Mesenchymal stem cell (in vitro differentiated cells and primary cell): ENCODE data around the gene CYP46A1.

Experiments used
- DNase-seq: peaks from one replicate; pipeline ENCODE4 v3.0.0-alpha.2; 2013
- H2AFZ ChIP-seq: one replicate; pipeline ENCODE4 v1.6.1; 2013; ENCODE audit warnings: low read depth, mild to moderate bottlenecking, control low read depth, inconsistent platforms, low read length, moderate library complexity
- H2AK5ac ChIP-seq: 2 replicates; pipeline ENCODE4 v1.6.1; 2013; ENCODE audit warnings: low read length, moderate library complexity, mild to moderate bottlenecking, inconsistent platforms; ENCODE audit not compliant: severe bottlenecking
- H2BK120ac ChIP-seq: one replicate; pipeline ENCODE4 v1.6.1; 2013; ENCODE audit warnings: low read depth, mild to moderate bottlenecking, inconsistent platforms, low read length, moderate library complexity
- H2BK12ac ChIP-seq, 2 experiments: one replicate each; pipeline ENCODE4 v1.6.1; 2013; ENCODE audit warnings: inconsistent platforms in 2 of 2, low read length in 2 of 2, mild to moderate bottlenecking in 2 of 2, moderate library complexity in 2 of 2, control low read depth in 1 of 2
- H2BK15ac ChIP-seq: one replicate; pipeline ENCODE4 v1.6.1; 2013; ENCODE audit warnings: mild to moderate bottlenecking, low read depth, inconsistent platforms; ENCODE audit not compliant: poor library complexity, severe bottlenecking
- H2BK5ac ChIP-seq: 2 replicates; pipeline ENCODE4 v1.6.1; 2013; ENCODE audit warnings: low read depth, mild to moderate bottlenecking, low read length, control low read depth, inconsistent platforms; ENCODE audit not compliant: poor library complexity, severe bottlenecking
- H3K14ac ChIP-seq, 2 experiments: one replicate each; pipeline ENCODE4 v1.6.1; 2013; ENCODE audit warnings: inconsistent platforms in 2 of 2, low read length in 2 of 2, control low read depth in 1 of 2, mild to moderate bottlenecking in 1 of 2, moderate library complexity in 1 of 2
- H3K18ac ChIP-seq, 2 experiments: one replicate each; pipeline ENCODE4 v1.6.1; 2013; ENCODE audit warnings: inconsistent platforms in 2 of 2, low read length in 2 of 2, control low read depth in 1 of 2, low read depth in 1 of 2, mild to moderate bottlenecking in 1 of 2
- H3K23ac ChIP-seq, 2 experiments: one replicate each; pipeline ENCODE4 v1.6.1; 2013; ENCODE audit warnings: inconsistent platforms in 2 of 2, low read length in 2 of 2, mild to moderate bottlenecking in 2 of 2, moderate library complexity in 2 of 2, control low read depth in 1 of 2
- H3K27ac ChIP-seq: 2 replicates; pipeline ENCODE4 v1.5.1; 2013; ENCODE audit warnings: mild to moderate bottlenecking, moderate library complexity, low read length, control low read depth, inconsistent platforms; ENCODE audit not compliant: poor library complexity, severe bottlenecking
- H3K27me3 ChIP-seq, 2 experiments: 2 replicates each; pipeline versions ENCODE4 v1.6.1 to v1.7.0; 2013; ENCODE audit warnings: low read length in 2 of 2, mild to moderate bottlenecking in 2 of 2, moderate library complexity in 2 of 2, control low read depth in 1 of 2, inconsistent platforms in 1 of 2; ENCODE audit not compliant: control insufficient read depth in 1 of 2, insufficient read depth in 1 of 2
- H3K36me3 ChIP-seq, 2 experiments: 2 replicates each; pipeline versions ENCODE4 v1.6.1 to v1.7.0; 2013; ENCODE audit warnings: low read length in 2 of 2, control low read depth in 1 of 2, inconsistent platforms in 1 of 2, low read depth in 1 of 2, mild to moderate bottlenecking in 1 of 2; ENCODE audit not compliant: insufficient read depth in 2 of 2, control insufficient read depth in 1 of 2
- H3K4ac ChIP-seq, 2 experiments: one replicate each; pipeline ENCODE4 v1.6.1; 2013; ENCODE audit warnings: inconsistent platforms in 2 of 2, low read length in 2 of 2, mild to moderate bottlenecking in 2 of 2, moderate library complexity in 2 of 2, control low read depth in 1 of 2, low read depth in 1 of 2
- H3K4me1 ChIP-seq: 2 replicates; pipeline ENCODE4 v1.6.1; 2013; ENCODE audit warnings: low read depth, low read length, control low read depth; ENCODE audit not compliant: control insufficient read depth, insufficient read depth
- H3K4me2 ChIP-seq: 2 replicates; pipeline ENCODE4 v1.6.1; 2013; ENCODE audit warnings: low read length, mild to moderate bottlenecking, inconsistent platforms; ENCODE audit not compliant: poor library complexity, severe bottlenecking
- H3K4me3 ChIP-seq, 2 experiments: 2 replicates each; pipeline versions ENCODE4 v1.5.1 to v1.7.0; 2013; ENCODE audit warnings: low read length in 2 of 2, mild to moderate bottlenecking in 2 of 2, control low read depth in 1 of 2, low read depth in 1 of 2; ENCODE audit not compliant: insufficient read depth in 1 of 2
- H3K79me1 ChIP-seq: replicated peaks from 2 replicates; pipeline ENCODE4 v1.6.1; 2013; ENCODE audit warnings: mild to moderate bottlenecking, control low read depth, low read length, inconsistent platforms; ENCODE audit not compliant: poor library complexity, severe bottlenecking
- H3K9ac ChIP-seq: 2 replicates; pipeline ENCODE4 v1.7.0; 2013; ENCODE audit warnings: mild to moderate bottlenecking, low read length, moderate library complexity
- H3K9me3 ChIP-seq: 2 replicates; pipeline ENCODE4 v1.7.0; 2013; ENCODE audit warnings: mild to moderate bottlenecking, low read length; ENCODE audit not compliant: control insufficient read depth
- H4K8ac ChIP-seq: one replicate; pipeline ENCODE4 v1.6.1; 2013; ENCODE audit warnings: inconsistent platforms, mild to moderate bottlenecking, low read length, moderate library complexity
- H4K91ac ChIP-seq: one replicate; pipeline ENCODE4 v1.6.1; 2013; ENCODE audit warnings: mild to moderate bottlenecking, low read length, inconsistent platforms
- WGBS: methylation state at CpG from one replicate; pipeline ENCODE4 v1.1.7; 2013; ENCODE audit warnings: mixed read lengths; 5-methylcytosine and 5-hydroxymethylcytosine counted together

The CYP46A1 gene

DNA sequence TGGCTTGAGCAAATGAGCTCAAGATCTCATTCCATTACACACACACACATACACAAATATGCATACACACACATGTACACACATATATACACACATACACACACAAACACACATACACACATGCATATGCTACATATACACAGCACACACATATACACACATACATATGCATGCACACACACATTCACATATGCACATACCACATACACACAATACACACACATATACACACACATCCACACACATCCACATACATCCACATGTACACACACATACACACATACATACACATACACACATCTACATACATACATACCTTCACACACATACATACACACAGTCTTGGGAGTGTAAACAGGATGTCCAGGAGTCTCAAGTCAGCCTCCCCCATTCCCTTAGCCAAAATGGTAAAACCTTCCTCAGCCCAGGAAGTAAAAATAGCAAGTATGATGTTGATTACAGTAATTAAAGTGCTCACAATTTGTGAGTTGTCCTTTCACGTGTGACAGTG is 26.4 kb upstream of the CYP46A1 start:
- peaks cover 0 to 6% of the 10 kb centered on the region in 2 experiments for H3K36me3 ChIP-seq

DNA sequence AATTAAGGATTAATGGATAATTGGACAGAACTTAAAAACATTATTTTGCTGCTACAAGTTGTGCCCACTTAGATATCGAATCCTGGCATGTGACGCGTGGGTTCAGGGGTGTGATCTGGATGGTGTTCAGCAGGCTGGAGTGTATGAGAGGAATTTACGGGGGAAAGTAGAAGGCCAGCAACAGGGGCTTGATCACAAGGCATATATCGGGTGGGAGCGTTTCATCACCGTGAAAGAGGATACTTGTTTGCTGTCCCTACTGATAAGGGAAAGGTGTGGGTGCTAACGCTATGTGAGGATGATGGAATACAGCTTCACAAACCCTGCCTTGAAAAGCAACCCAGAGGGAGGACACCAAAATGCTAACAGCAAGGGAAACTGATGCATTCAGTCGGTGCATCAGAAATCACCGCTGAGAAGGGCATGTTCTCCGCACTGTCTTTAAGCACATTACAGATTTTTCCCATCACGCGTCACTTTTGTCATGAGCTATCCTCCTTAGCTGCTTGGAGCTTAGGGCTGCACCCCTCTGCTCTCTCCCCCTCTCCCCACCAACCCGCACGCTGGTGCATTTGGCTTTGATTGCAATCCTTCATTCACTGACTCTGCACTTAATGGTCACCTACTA is 25.8 kb upstream of the CYP46A1 start:
- no peaks in the 10 kb centered on the region for H3K9me3 ChIP-seq
- no peak overlapping the region for H3K14ac ChIP-seq
- no peak overlapping the region for H3K23ac ChIP-seq
- H2BK15ac ChIP-seq: no peak overlapping the region
- no peak overlapping the region for H3K9ac ChIP-seq
- no peak overlapping the region for H2BK12ac ChIP-seq
- DNase-seq: no peak
- H3K4me1 ChIP-seq: peaks cover 12% of the 10 kb centered on the region
- no peak overlapping the region for H3K4ac ChIP-seq
- no peak overlapping the region for H4K8ac ChIP-seq
- no peak overlapping the region for H3K4me2 ChIP-seq
- peaks cover 0 to 6% of the 10 kb centered on the region in 2 experiments for H3K36me3 ChIP-seq
- no peak overlapping the region for H4K91ac ChIP-seq
- no peak overlapping the region for H2BK5ac ChIP-seq
- no peak overlapping the region for H2AFZ ChIP-seq
- no peak overlapping the region for H2AK5ac ChIP-seq
- no peak overlapping the region for H3K4me3 ChIP-seq
- no peak overlapping the region for H3K27ac ChIP-seq
- WGBS: 71% methylated on average over 15 of the region's 15 CpGs
- H3K27me3 ChIP-seq: peaks cover 0 to 16% of the 10 kb centered on the region in 2 experiments
- no peak overlapping the region for H3K18ac ChIP-seq
- H2BK120ac ChIP-seq: no peak overlapping the region
- H3K79me1 ChIP-seq: no peaks in the 10 kb centered on the region

More for the DNA sequence above, 26.4 kb upstream of the CYP46A1 start:
- Histone ChIP-seq H2BK120ac (no peak overlapping the region), H3K4me1 (peaks cover 12% of the 10 kb centered on the region), H3K4me2 (no peak overlapping the region), H4K91ac (no peak overlapping the region), H2AFZ (no peak overlapping the region), H3K27me3 (peaks cover 0 to 16% of the 10 kb centered on the region in 2 experiments), H3K9me3 (no peaks in the 10 kb centered on the region), H3K23ac (no peak overlapping the region), H4K8ac (no peak overlapping the region), H3K4me3 (no peak overlapping the region), H2BK12ac (no peak overlapping the region), H3K18ac (no peak overlapping the region), H3K27ac (no peak overlapping the region), H3K4ac (no peak overlapping the region), H3K9ac (no peak overlapping the region), H3K14ac (no peak overlapping the region), H2AK5ac (no peak overlapping the region), H3K79me1 (no peaks in the 10 kb centered on the region), H2BK5ac (no peak overlapping the region), H2BK15ac (no peak overlapping the region)
- no peak for DNase-seq
- 68% methylated on average over 1 of the region's 1 CpG for WGBS

GRCh38 chr14:99659333-99659741 is 24.8 kb upstream of the CYP46A1 start:
- no peak overlapping the region for H2BK12ac ChIP-seq
- H2BK5ac ChIP-seq: no peak overlapping the region
- H3K79me1 ChIP-seq: no peaks in the 10 kb centered on the region
- peaks cover 0 to 16% of the 10 kb centered on the region in 2 experiments for H3K27me3 ChIP-seq
- peaks cover 14% of the 10 kb centered on the region for H3K4me1 ChIP-seq
- H3K23ac ChIP-seq: no peak overlapping the region
- H3K4me3 ChIP-seq: no peak overlapping the region
- H2AFZ ChIP-seq: no peak overlapping the region
- H3K14ac ChIP-seq: no peak overlapping the region
- H3K9ac ChIP-seq: no peak overlapping the region
- H3K27ac ChIP-seq: no peak overlapping the region
- peaks cover 0 to 6% of the 10 kb centered on the region in 2 experiments for H3K36me3 ChIP-seq
- no peak overlapping the region for H2BK15ac ChIP-seq
- H3K4ac ChIP-seq: no peak overlapping the region
- H3K4me2 ChIP-seq: no peak overlapping the region
- H3K9me3 ChIP-seq: no peaks in the 10 kb centered on the region
- H2BK120ac ChIP-seq: no peak overlapping the region
- DNase-seq: no peak
- WGBS: 93% methylated on average over 45 of the region's 58 CpGs
- no peak overlapping the region for H4K91ac ChIP-seq
- H3K18ac ChIP-seq: no peak overlapping the region
- no peak overlapping the region for H4K8ac ChIP-seq
- H2AK5ac ChIP-seq: no peak overlapping the region

DNA sequence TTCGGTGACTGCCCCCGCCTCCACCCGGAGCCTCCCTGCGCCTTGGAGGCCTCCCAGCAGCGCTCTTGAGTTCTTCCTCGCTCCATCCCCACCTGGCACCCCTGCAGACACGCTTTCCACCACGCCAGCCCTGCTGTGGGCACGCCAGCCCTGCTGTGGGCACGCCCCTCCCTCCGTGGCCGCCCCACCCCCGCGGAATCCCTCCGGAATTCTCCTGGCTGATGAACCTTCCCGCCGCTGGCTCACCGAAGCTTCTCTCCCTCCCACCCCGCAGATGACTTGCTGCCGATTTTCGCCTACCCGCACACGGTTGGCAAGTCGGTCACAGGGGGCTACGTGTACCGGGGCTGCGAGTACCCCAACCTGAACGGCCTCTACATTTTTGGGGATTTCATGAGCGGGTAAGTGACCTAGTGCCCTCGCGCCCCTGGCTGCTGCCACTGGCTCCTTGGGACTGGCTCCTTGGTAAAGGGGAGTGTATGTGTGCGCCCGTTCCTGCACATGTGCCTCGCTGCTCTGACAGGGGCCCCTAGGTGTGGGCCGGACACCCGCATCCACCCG is 24.0 kb upstream of the CYP46A1 start:
- Histone ChIP-seq H2BK120ac (no peak overlapping the region), H2AFZ (no peak overlapping the region), H3K36me3 (peaks cover 0 to 6% of the 10 kb centered on the region in 2 experiments), H3K4me3 (no peak overlapping the region), H3K79me1 (no peaks in the 10 kb centered on the region), H3K9ac (no peak overlapping the region), H3K27ac (no peak overlapping the region), H3K4ac (no peak overlapping the region), H2AK5ac (no peak overlapping the region), H3K14ac (no peak overlapping the region), H2BK5ac (no peak overlapping the region), H4K8ac (no peak overlapping the region), H3K27me3 (peaks cover 0 to 16% of the 10 kb centered on the region in 2 experiments), H4K91ac (no peak overlapping the region), H3K9me3 (no peaks in the 10 kb centered on the region), H2BK15ac (no peak overlapping the region), H3K23ac (no peak overlapping the region), H2BK12ac (no peak overlapping the region), H3K18ac (no peak overlapping the region), H3K4me2 (no peak overlapping the region), H3K4me1 (peaks cover 14% of the 10 kb centered on the region)
- WGBS: 73% methylated on average over 37 of the region's 37 CpGs
- no peak for DNase-seq
